ENCODE measurements around the gene NOMO2. TPM values are rescaled to one million over a fixed set of nuclear protein-coding genes. Genes with fewer than 3 reads are reported as not detected.
"Not testable (repeated sequence)": the region's sequence is repeated elsewhere in the genome, so short reads cannot be mapped to it uniquely, and the experiment has no call there.

Gene NOMO2
- total RNA-seq, 1 experiment from 2014 or later, result 234 TPM

DNA sequence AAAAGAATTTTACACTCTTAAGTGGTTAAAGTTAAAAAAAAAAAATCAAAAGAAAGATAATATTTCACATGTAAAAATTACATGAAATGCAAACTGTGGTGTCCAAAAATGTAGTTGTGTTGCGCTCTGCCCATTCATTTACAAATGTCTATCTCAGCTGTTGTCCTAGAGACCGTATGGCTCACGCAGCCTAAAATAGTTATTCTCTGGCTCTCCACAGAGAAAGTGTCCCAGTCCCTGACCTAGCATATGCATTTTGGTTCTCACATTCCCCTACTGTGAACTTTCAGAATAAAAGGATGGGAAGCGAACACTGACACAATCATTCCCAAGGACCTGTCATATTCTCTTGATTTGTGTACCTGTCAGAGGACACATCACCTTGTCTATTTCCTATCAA lies 27.6 kb downstream of the NOMO2 start:
- H3K9me3 Mint-ChIP-seq (ENCODE audit: low read depth, unreplicated experiment); H3K27me3 Mint-ChIP-seq (ENCODE audit: unreplicated experiment); intact Hi-C loops (cut with micrococcal nuclease; ENCODE audit: unreplicated experiment); H3K36me3 Mint-ChIP-seq (ENCODE audit: insufficient read depth, unreplicated experiment); H3K4me3 Mint-ChIP-seq (ENCODE audit: low read depth, unreplicated experiment); H3K27ac Mint-ChIP-seq (ENCODE audit: unreplicated experiment); BruUV-seq (replicated peaks); H3K4me1 Mint-ChIP-seq (ENCODE audit: low read depth, unreplicated experiment); CTCF ChIA-PET; DNase-seq: not testable (repeated sequence)

DNA sequence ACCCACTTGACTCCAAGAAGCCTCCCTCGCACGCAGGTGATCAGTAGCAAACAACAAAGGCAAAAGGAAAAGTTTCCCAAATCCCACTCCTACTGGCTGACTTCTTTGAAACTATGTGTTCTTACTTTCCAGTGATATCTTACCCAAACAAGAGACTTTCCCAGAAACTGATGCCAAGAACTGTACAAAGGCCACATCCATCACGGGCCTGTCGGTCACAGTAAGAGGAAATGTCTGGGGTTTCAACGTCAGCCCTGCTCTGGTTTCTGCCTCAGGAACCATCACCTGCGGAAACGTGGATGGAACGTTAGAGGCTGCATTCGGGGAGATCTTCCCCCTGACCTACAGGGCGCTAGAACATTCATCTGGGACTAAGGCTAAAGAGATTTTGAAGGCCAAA lies 30.6 kb downstream of the NOMO2 start:
- H3K27ac Mint-ChIP-seq (ENCODE audit: unreplicated experiment); intact Hi-C loops (cut with micrococcal nuclease; ENCODE audit: unreplicated experiment): not testable (repeated sequence)

DNA sequence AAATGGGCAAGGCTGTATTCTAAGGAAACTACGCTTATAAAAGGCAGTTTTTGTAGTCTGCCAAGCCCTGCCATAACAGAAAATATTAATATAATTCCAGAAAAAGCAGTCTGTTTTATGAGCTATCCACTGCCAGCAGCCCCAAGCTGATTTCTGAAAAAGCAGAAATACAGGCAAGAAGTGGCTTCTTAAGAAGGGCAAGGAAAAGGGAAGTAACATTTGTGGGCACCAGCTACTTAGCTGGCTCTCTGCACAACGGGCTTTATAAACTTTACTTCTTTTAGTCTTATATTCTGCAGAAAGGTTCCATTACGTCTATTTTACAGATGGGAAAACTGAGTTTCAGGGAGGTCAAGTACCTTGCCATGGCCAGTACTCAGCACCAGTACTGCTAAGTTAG lies 31.6 kb downstream of the NOMO2 start:
- intact Hi-C loops (cut with micrococcal nuclease; ENCODE audit: unreplicated experiment); BruUV-seq (replicated peaks); DNase-seq; H3K4me1 Mint-ChIP-seq (ENCODE audit: low read depth, unreplicated experiment); CTCF ChIA-PET; H3K27me3 Mint-ChIP-seq (ENCODE audit: unreplicated experiment); H3K27ac Mint-ChIP-seq (ENCODE audit: unreplicated experiment); H3K36me3 Mint-ChIP-seq (ENCODE audit: insufficient read depth, unreplicated experiment); H3K4me3 Mint-ChIP-seq (ENCODE audit: low read depth, unreplicated experiment); H3K9me3 Mint-ChIP-seq (ENCODE audit: low read depth, unreplicated experiment): not testable (repeated sequence)

More for the DNA sequence above, 30.6 kb downstream of the NOMO2 start:
- H3K36me3 Mint-ChIP-seq (ENCODE audit: insufficient read depth, unreplicated experiment); H3K9me3 Mint-ChIP-seq (ENCODE audit: low read depth, unreplicated experiment); H3K27me3 Mint-ChIP-seq (ENCODE audit: unreplicated experiment); CTCF ChIA-PET; BruUV-seq (replicated peaks); H3K4me3 Mint-ChIP-seq (ENCODE audit: low read depth, unreplicated experiment); DNase-seq; H3K4me1 Mint-ChIP-seq (ENCODE audit: low read depth, unreplicated experiment): not testable (repeated sequence)

DNA sequence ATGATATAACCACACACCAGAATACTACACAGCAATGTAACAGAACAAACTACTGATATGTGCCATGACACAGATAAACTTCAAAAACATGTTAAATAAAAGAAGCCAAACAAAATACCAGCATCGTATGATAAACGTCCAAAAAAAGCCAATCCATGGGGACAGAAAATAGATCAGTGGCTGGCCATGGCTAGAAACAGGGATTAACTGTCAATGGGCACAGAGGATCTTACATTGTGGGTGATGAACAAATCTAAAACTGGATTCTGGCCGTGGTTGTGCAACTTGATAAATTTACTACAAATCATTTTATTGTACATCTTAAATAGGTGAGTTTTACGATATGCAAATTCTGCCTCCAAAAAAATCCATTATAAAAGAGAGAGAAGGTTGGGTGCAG lies 35.4 kb downstream of the NOMO2 start:
- H3K4me3 Mint-ChIP-seq (ENCODE audit: low read depth, unreplicated experiment); H3K9me3 Mint-ChIP-seq (ENCODE audit: low read depth, unreplicated experiment); H3K27me3 Mint-ChIP-seq (ENCODE audit: unreplicated experiment); BruUV-seq (replicated peaks); DNase-seq; H3K27ac Mint-ChIP-seq (ENCODE audit: unreplicated experiment); CTCF ChIA-PET; H3K36me3 Mint-ChIP-seq (ENCODE audit: insufficient read depth, unreplicated experiment); H3K4me1 Mint-ChIP-seq (ENCODE audit: low read depth, unreplicated experiment); intact Hi-C loops (cut with micrococcal nuclease; ENCODE audit: unreplicated experiment): not testable (repeated sequence)

DNA sequence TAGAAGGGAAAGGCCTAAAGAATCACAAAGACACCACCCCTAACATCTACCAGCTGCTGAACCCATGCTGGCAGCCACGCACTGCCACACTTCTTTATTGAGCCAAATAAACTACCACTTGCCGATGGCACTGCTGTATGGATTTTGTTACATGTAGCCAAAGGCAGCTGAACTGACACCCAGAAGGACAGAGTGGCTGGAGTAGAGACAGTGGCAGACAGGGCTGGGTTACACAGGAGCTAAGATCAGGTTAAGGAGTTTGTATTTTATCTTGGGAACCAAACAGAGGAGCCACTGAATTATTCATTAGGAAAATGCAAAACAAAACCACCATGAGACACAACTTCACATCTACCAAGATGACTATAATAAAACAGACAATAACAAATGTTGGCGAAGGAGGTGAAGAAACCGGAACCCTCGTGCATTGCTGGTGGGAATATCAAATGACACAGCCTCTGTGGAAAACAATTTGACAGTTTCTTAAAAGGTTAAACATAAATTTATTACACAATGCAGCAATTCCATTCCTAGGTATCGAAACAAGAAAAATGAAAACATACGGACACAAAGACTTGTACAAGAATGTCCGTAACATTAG lies 35.9 kb downstream of the NOMO2 start:
- H3K36me3 Mint-ChIP-seq (ENCODE audit: insufficient read depth, unreplicated experiment); DNase-seq; BruUV-seq (replicated peaks); H3K9me3 Mint-ChIP-seq (ENCODE audit: low read depth, unreplicated experiment); CTCF ChIA-PET; intact Hi-C loops (cut with micrococcal nuclease; ENCODE audit: unreplicated experiment); H3K4me1 Mint-ChIP-seq (ENCODE audit: low read depth, unreplicated experiment); H3K27ac Mint-ChIP-seq (ENCODE audit: unreplicated experiment); H3K27me3 Mint-ChIP-seq (ENCODE audit: unreplicated experiment); H3K4me3 Mint-ChIP-seq (ENCODE audit: low read depth, unreplicated experiment): not testable (repeated sequence)

DNA sequence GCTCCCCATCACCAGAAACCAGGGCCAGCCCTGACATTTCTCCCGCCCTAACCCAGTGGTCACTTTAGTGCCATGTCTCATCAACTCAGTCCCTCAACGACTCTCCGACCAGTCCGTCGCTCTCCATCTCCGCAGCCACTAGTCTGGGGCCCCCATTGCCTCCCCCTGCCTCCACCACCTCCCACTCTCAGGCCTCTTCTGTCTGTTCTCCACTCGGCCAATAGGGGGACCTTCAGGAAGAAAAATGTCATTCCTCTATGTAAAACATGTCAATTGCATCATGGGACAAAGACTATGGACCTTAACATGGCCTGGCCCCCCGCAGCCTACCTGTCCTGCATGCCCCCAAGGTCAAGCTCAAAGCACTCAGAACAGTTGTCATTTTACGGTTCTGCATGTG lies 39.3 kb downstream of the NOMO2 start:
- H3K4me1 Mint-ChIP-seq (ENCODE audit: low read depth, unreplicated experiment); BruUV-seq (replicated peaks); H3K27me3 Mint-ChIP-seq (ENCODE audit: unreplicated experiment); H3K4me3 Mint-ChIP-seq (ENCODE audit: low read depth, unreplicated experiment); CTCF ChIA-PET; H3K27ac Mint-ChIP-seq (ENCODE audit: unreplicated experiment); H3K9me3 Mint-ChIP-seq (ENCODE audit: low read depth, unreplicated experiment); intact Hi-C loops (cut with micrococcal nuclease; ENCODE audit: unreplicated experiment); H3K36me3 Mint-ChIP-seq (ENCODE audit: insufficient read depth, unreplicated experiment); DNase-seq: not testable (repeated sequence)

DNA sequence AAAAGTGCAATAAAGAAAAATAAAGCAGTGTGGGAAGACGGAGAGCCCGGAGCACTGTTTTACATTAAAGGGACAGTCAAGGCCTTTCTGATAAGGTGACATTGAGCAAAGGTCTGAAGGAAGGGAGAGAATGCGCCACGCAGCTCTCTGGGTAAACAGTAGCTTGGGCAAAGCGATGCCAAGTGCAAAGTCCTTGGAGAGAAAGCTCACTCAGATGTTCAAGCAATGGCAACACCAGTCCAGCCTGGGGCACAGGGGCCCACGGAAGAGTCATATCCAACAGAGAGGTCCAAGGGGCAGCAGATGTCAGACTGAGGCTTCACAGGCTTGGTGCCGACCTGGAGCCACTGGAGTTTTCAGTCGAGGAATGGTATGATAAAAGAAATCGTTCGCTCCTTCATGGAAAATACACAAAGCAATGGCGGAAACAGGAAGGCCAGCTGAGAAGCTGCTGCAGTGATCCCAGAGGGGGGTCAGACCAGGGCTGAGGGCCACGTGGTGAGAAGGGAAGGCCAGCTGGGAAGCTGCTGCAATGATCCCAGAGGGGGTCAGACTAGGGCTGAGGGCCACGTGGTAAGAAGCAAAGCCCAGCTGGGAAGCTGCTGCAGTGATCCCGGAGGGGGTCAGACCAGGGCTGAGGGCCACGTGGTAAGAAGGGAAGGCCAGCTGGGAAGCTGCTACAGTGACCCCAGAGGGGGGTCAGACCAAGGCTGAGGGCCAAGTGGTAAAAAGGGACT lies 40.3 kb downstream of the NOMO2 start:
- CTCF ChIA-PET; H3K4me3 Mint-ChIP-seq (ENCODE audit: low read depth, unreplicated experiment); DNase-seq; BruUV-seq (replicated peaks); H3K36me3 Mint-ChIP-seq (ENCODE audit: insufficient read depth, unreplicated experiment); H3K9me3 Mint-ChIP-seq (ENCODE audit: low read depth, unreplicated experiment); H3K27me3 Mint-ChIP-seq (ENCODE audit: unreplicated experiment); intact Hi-C loops (cut with micrococcal nuclease; ENCODE audit: unreplicated experiment); H3K27ac Mint-ChIP-seq (ENCODE audit: unreplicated experiment); H3K4me1 Mint-ChIP-seq (ENCODE audit: low read depth, unreplicated experiment): not testable (repeated sequence)

DNA sequence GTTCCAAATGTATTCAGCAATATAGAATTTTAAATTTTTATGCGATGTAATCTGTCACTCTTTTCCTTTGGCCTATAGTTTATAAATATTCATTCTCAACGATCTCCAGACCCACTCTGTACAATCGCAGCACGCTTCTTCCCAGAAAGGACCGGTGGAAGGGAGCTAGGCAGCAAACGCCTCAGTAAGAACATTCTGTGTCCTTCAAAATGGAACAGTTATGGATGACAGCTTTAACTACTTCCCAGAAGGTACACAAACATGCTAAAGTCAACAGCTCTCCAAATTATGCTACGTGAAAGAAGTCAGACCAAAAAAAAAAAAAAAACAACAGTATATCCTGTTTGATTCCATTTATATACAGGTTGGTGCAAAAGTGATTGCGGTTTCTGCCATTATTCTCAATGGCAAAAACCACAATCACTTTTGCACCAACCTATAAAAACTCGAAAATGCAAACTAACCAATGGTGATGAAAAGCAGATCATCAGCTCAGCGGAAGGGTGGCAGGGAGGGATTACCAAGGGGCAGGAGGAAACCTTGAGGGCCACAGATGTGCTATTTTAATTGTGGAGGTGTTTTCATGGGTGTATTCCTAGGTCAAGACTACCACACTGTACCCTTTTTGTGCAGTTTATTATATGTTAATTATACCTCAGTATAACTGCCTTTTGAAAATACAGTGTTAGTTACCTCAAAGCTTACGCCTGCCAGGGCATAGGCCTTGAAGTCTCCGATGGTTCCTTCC lies 43.2 kb downstream of the NOMO2 start:
- CTCF ChIA-PET; BruUV-seq (replicated peaks); H3K9me3 Mint-ChIP-seq (ENCODE audit: low read depth, unreplicated experiment): not testable (repeated sequence)

DNA sequence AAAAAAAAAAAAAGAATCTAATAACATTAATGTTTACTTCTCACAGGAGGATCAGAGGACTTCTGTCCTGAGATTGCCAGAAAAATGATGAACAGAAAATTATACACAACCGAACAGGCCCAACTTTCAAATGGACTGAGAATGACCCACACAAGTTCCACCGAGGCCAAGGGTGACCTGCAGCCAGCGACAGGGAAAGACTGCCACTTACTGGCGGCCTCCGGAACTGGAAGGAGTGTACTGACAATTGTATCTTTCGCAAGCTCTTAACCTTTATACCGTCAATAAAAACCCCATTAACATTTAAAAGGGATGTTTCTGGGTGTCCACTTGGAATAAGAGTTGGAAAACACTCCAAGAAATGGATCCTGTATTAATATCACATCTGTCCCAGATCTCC lies 63.5 kb downstream of the NOMO2 start:
- H3K9me3 Mint-ChIP-seq (ENCODE audit: low read depth, unreplicated experiment); intact Hi-C loops (cut with micrococcal nuclease; ENCODE audit: unreplicated experiment); H3K4me3 Mint-ChIP-seq (ENCODE audit: low read depth, unreplicated experiment); H3K27ac Mint-ChIP-seq (ENCODE audit: unreplicated experiment); H3K36me3 Mint-ChIP-seq (ENCODE audit: insufficient read depth, unreplicated experiment); CTCF ChIA-PET; DNase-seq; H3K27me3 Mint-ChIP-seq (ENCODE audit: unreplicated experiment); H3K4me1 Mint-ChIP-seq (ENCODE audit: low read depth, unreplicated experiment); BruUV-seq (replicated peaks): not testable (repeated sequence)

More for the DNA sequence above, 43.2 kb downstream of the NOMO2 start:
- intact Hi-C loops (cut with micrococcal nuclease; ENCODE audit: unreplicated experiment); H3K27me3 Mint-ChIP-seq (ENCODE audit: unreplicated experiment); H3K4me1 Mint-ChIP-seq (ENCODE audit: low read depth, unreplicated experiment); DNase-seq; H3K27ac Mint-ChIP-seq (ENCODE audit: unreplicated experiment); H3K36me3 Mint-ChIP-seq (ENCODE audit: insufficient read depth, unreplicated experiment); H3K4me3 Mint-ChIP-seq (ENCODE audit: low read depth, unreplicated experiment): not testable (repeated sequence)

DNA sequence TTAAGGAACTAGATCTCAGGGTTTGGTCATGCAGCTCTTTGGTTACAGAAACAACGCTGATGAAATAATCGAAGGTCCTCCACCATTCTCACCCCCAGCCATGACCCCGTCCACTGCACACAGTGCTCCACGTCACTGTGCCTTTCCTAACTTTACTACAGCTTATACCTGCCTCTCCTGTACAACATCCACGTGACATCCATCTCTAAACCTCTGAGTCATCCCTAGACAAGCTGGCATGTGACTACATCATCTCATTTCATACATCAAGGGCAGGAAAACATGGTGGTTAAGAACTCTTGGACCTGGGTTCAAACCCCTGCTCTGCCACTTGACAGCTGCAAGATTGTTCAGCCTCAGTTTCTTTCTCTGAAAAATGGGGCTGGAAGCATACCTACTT lies 64.9 kb downstream of the NOMO2 start:
- H3K27ac Mint-ChIP-seq (ENCODE audit: unreplicated experiment); BruUV-seq (replicated peaks); H3K4me3 Mint-ChIP-seq (ENCODE audit: low read depth, unreplicated experiment); intact Hi-C loops (cut with micrococcal nuclease; ENCODE audit: unreplicated experiment); DNase-seq; CTCF ChIA-PET; H3K4me1 Mint-ChIP-seq (ENCODE audit: low read depth, unreplicated experiment); H3K36me3 Mint-ChIP-seq (ENCODE audit: insufficient read depth, unreplicated experiment); H3K27me3 Mint-ChIP-seq (ENCODE audit: unreplicated experiment); H3K9me3 Mint-ChIP-seq (ENCODE audit: low read depth, unreplicated experiment): not testable (repeated sequence)
